ENCODE results near the gene TMOD1.

TMOD1 gene

GRCh38 chr9:97555164-97555563 lies 53.7 kb downstream of the TMOD1 start:
- Histone ChIP-seq H3K9ac (ENCODE audit: low read depth in 1 of 2, low read length in 2 of 2) (no peak overlapping the region), H3K4me3 (ENCODE audit: low read length in 2 of 2) (no peak overlapping the region), H3K27me3 (ENCODE audit: control insufficient read depth in 2 of 2, insufficient read depth in 2 of 2, low read length in 2 of 2) (peaks cover 0 to 3% of the 10 kb centered on the region in 2 donors), H3K9me3 (ENCODE audit: control insufficient read depth in 2 of 2, low read length in 2 of 2) (no peaks in the 10 kb centered on the region), H3K4me1 (ENCODE audit: control insufficient read depth in 2 of 2, insufficient read depth in 2 of 2, low read length in 2 of 2) (peaks cover 0 to 3% of the 10 kb centered on the region in 2 donors), H3K27ac (ENCODE audit: low read depth in 2 of 2, low read length in 2 of 2) (no peak overlapping the region), H3K36me3 (ENCODE audit: control insufficient read depth in 2 of 2, insufficient read depth in 2 of 2, low read length in 2 of 2) (no peaks in the 10 kb centered on the region)

GRCh38 chr9:97556036-97556720 lies 54.7 kb downstream of the TMOD1 start:
- no peaks in the 10 kb centered on the region for H3K36me3 ChIP-seq (ENCODE audit: control insufficient read depth in 2 of 2, insufficient read depth in 2 of 2, low read length in 2 of 2)
- no peak overlapping the region for H3K9ac ChIP-seq (ENCODE audit: low read depth in 1 of 2, low read length in 2 of 2)
- no peak overlapping the region for H3K4me3 ChIP-seq (ENCODE audit: low read length in 2 of 2)
- H3K27me3 ChIP-seq (ENCODE audit: control insufficient read depth in 2 of 2, insufficient read depth in 2 of 2, low read length in 2 of 2), result peaks cover 0 to 3% of the 10 kb centered on the region in 2 donors
- H3K27ac ChIP-seq (ENCODE audit: low read depth in 2 of 2, low read length in 2 of 2), result no peak overlapping the region
- no peaks in the 10 kb centered on the region for H3K9me3 ChIP-seq (ENCODE audit: control insufficient read depth in 2 of 2, low read length in 2 of 2)
- H3K4me1 ChIP-seq (ENCODE audit: control insufficient read depth in 2 of 2, insufficient read depth in 2 of 2, low read length in 2 of 2), result peaks cover 0 to 3% of the 10 kb centered on the region in 2 donors

- no peak overlapping the region for H3K9ac ChIP-seq (ENCODE audit: low read depth in 1 of 2, low read length in 2 of 2)
- H3K4me1 ChIP-seq (ENCODE audit: control insufficient read depth in 2 of 2, insufficient read depth in 2 of 2, low read length in 2 of 2), result peaks cover 0 to 3% of the 10 kb centered on the region in 2 donors
- peaks cover 0 to 3% of the 10 kb centered on the region in 2 donors for H3K27me3 ChIP-seq (ENCODE audit: control insufficient read depth in 2 of 2, insufficient read depth in 2 of 2, low read length in 2 of 2)
- no peak overlapping the region for H3K27ac ChIP-seq (ENCODE audit: low read depth in 2 of 2, low read length in 2 of 2)
- no peak overlapping the region for H3K4me3 ChIP-seq (ENCODE audit: low read length in 2 of 2)
- no peaks in the 10 kb centered on the region for H3K36me3 ChIP-seq (ENCODE audit: control insufficient read depth in 2 of 2, insufficient read depth in 2 of 2, low read length in 2 of 2)
- H3K9me3 ChIP-seq (ENCODE audit: control insufficient read depth in 2 of 2, low read length in 2 of 2), result no peaks in the 10 kb centered on the region
Observed at GRCh38 chr9:97556721-97557605, 55.5 kb downstream of the TMOD1 start.

- Histone ChIP-seq H3K9ac (ENCODE audit: low read depth in 1 of 2, low read length in 2 of 2) (no peak overlapping the region), H3K4me3 (ENCODE audit: low read length in 2 of 2) (no peak overlapping the region), H3K4me1 (ENCODE audit: control insufficient read depth in 2 of 2, insufficient read depth in 2 of 2, low read length in 2 of 2) (peaks cover 0 to 3% of the 10 kb centered on the region in 2 donors)
Observed at GRCh38 chr9:97557606-97558095, 56.2 kb downstream of the TMOD1 start.

GRCh38 chr9:97558701-97559101 lies 57.2 kb downstream of the TMOD1 start:
- H3K27me3 ChIP-seq (ENCODE audit: control insufficient read depth in 2 of 2, insufficient read depth in 2 of 2, low read length in 2 of 2), result peaks cover 0 to 3% of the 10 kb centered on the region in 2 donors
- peaks cover 0 to 3% of the 10 kb centered on the region in 2 donors for H3K4me1 ChIP-seq (ENCODE audit: control insufficient read depth in 2 of 2, insufficient read depth in 2 of 2, low read length in 2 of 2)
- H3K27ac ChIP-seq (ENCODE audit: low read depth in 2 of 2, low read length in 2 of 2), result no peak overlapping the region
- no peak overlapping the region for H3K9ac ChIP-seq (ENCODE audit: low read depth in 1 of 2, low read length in 2 of 2)
- H3K9me3 ChIP-seq (ENCODE audit: control insufficient read depth in 2 of 2, low read length in 2 of 2), result no peaks in the 10 kb centered on the region
- no peak overlapping the region for H3K4me3 ChIP-seq (ENCODE audit: low read length in 2 of 2)
- no peaks in the 10 kb centered on the region for H3K36me3 ChIP-seq (ENCODE audit: control insufficient read depth in 2 of 2, insufficient read depth in 2 of 2, low read length in 2 of 2)

More at GRCh38 chr9:97557606-97558095, 56.2 kb downstream of the TMOD1 start:
- Histone ChIP-seq H3K27ac (ENCODE audit: low read depth in 2 of 2, low read length in 2 of 2) (no peak overlapping the region), H3K27me3 (ENCODE audit: control insufficient read depth in 2 of 2, insufficient read depth in 2 of 2, low read length in 2 of 2) (peaks cover 0 to 3% of the 10 kb centered on the region in 2 donors), H3K36me3 (ENCODE audit: control insufficient read depth in 2 of 2, insufficient read depth in 2 of 2, low read length in 2 of 2) (no peaks in the 10 kb centered on the region), H3K9me3 (ENCODE audit: control insufficient read depth in 2 of 2, low read length in 2 of 2) (no peaks in the 10 kb centered on the region)

- Histone ChIP-seq H3K4me3 (ENCODE audit: low read length in 2 of 2) (no peak overlapping the region), H3K27me3 (ENCODE audit: control insufficient read depth in 2 of 2, insufficient read depth in 2 of 2, low read length in 2 of 2) (peaks cover 0 to 3% of the 10 kb centered on the region in 2 donors), H3K36me3 (ENCODE audit: control insufficient read depth in 2 of 2, insufficient read depth in 2 of 2, low read length in 2 of 2) (no peaks in the 10 kb centered on the region), H3K9me3 (ENCODE audit: control insufficient read depth in 2 of 2, low read length in 2 of 2) (no peaks in the 10 kb centered on the region), H3K9ac (ENCODE audit: low read depth in 1 of 2, low read length in 2 of 2) (no peak overlapping the region), H3K27ac (ENCODE audit: low read depth in 2 of 2, low read length in 2 of 2) (no peak overlapping the region), H3K4me1 (ENCODE audit: control insufficient read depth in 2 of 2, insufficient read depth in 2 of 2, low read length in 2 of 2) (peaks cover 3 to 4% of the 10 kb centered on the region in 2 donors)
Observed at GRCh38 chr9:97559111-97559514, 57.6 kb downstream of the TMOD1 start.

- H3K9ac ChIP-seq (ENCODE audit: low read depth in 1 of 2, low read length in 2 of 2), result no peak overlapping the region
- H3K36me3 ChIP-seq (ENCODE audit: control insufficient read depth in 2 of 2, insufficient read depth in 2 of 2, low read length in 2 of 2), result no peaks in the 10 kb centered on the region
- peaks cover 3 to 11% of the 10 kb centered on the region in 2 donors for H3K4me1 ChIP-seq (ENCODE audit: control insufficient read depth in 2 of 2, insufficient read depth in 2 of 2, low read length in 2 of 2)
- H3K27me3 ChIP-seq (ENCODE audit: control insufficient read depth in 2 of 2, insufficient read depth in 2 of 2, low read length in 2 of 2), result peaks cover 0 to 3% of the 10 kb centered on the region in 2 donors
- H3K9me3 ChIP-seq (ENCODE audit: control insufficient read depth in 2 of 2, low read length in 2 of 2), result no peaks in the 10 kb centered on the region
- H3K4me3 ChIP-seq (ENCODE audit: low read length in 2 of 2), result no peak overlapping the region
- no peak overlapping the region for H3K27ac ChIP-seq (ENCODE audit: low read depth in 2 of 2, low read length in 2 of 2)
Observed at GRCh38 chr9:97560154-97560553, 58.7 kb downstream of the TMOD1 start.

GRCh38 chr9:97560851-97561250 lies 59.4 kb downstream of the TMOD1 start:
- Histone ChIP-seq H3K36me3 (ENCODE audit: control insufficient read depth in 2 of 2, insufficient read depth in 2 of 2, low read length in 2 of 2) (no peaks in the 10 kb centered on the region), H3K27me3 (ENCODE audit: control insufficient read depth in 2 of 2, insufficient read depth in 2 of 2, low read length in 2 of 2) (peaks cover 0 to 3% of the 10 kb centered on the region in 2 donors), H3K4me1 (ENCODE audit: control insufficient read depth in 2 of 2, insufficient read depth in 2 of 2, low read length in 2 of 2) (peaks cover 3 to 11% of the 10 kb centered on the region in 2 donors), H3K9ac (ENCODE audit: low read depth in 1 of 2, low read length in 2 of 2) (no peak overlapping the region), H3K27ac (ENCODE audit: low read depth in 2 of 2, low read length in 2 of 2) (no peak overlapping the region), H3K4me3 (ENCODE audit: low read length in 2 of 2) (no peak overlapping the region), H3K9me3 (ENCODE audit: control insufficient read depth in 2 of 2, low read length in 2 of 2) (no peaks in the 10 kb centered on the region)

- H3K9me3 ChIP-seq (ENCODE audit: control insufficient read depth in 2 of 2, low read length in 2 of 2), result no peaks in the 10 kb centered on the region
- H3K27ac ChIP-seq (ENCODE audit: low read depth in 2 of 2, low read length in 2 of 2), result no peak overlapping the region
- peaks cover 3 to 11% of the 10 kb centered on the region in 2 donors for H3K4me1 ChIP-seq (ENCODE audit: control insufficient read depth in 2 of 2, insufficient read depth in 2 of 2, low read length in 2 of 2)
Observed at GRCh38 chr9:97561501-97561900, 60.0 kb downstream of the TMOD1 start.

GRCh38 chr9:97562542-97562941 lies 61.1 kb downstream of the TMOD1 start:
- peaks cover 0 to 3% of the 10 kb centered on the region in 2 donors for H3K27me3 ChIP-seq (ENCODE audit: control insufficient read depth in 2 of 2, insufficient read depth in 2 of 2, low read length in 2 of 2)
- peaks cover 3 to 11% of the 10 kb centered on the region in 2 donors for H3K4me1 ChIP-seq (ENCODE audit: control insufficient read depth in 2 of 2, insufficient read depth in 2 of 2, low read length in 2 of 2)
- H3K4me3 ChIP-seq (ENCODE audit: low read length in 2 of 2), result no peak overlapping the region
- no peaks in the 10 kb centered on the region for H3K9me3 ChIP-seq (ENCODE audit: control insufficient read depth in 2 of 2, low read length in 2 of 2)
- H3K36me3 ChIP-seq (ENCODE audit: control insufficient read depth in 2 of 2, insufficient read depth in 2 of 2, low read length in 2 of 2), result no peaks in the 10 kb centered on the region
- H3K27ac ChIP-seq (ENCODE audit: low read depth in 2 of 2, low read length in 2 of 2), result no peak overlapping the region
- no peak overlapping the region for H3K9ac ChIP-seq (ENCODE audit: low read depth in 1 of 2, low read length in 2 of 2)

More at GRCh38 chr9:97561501-97561900, 60.0 kb downstream of the TMOD1 start:
- Histone ChIP-seq H3K36me3 (ENCODE audit: control insufficient read depth in 2 of 2, insufficient read depth in 2 of 2, low read length in 2 of 2) (no peaks in the 10 kb centered on the region), H3K4me3 (ENCODE audit: low read length in 2 of 2) (no peak overlapping the region), H3K27me3 (ENCODE audit: control insufficient read depth in 2 of 2, insufficient read depth in 2 of 2, low read length in 2 of 2) (peaks cover 0 to 3% of the 10 kb centered on the region in 2 donors), H3K9ac (ENCODE audit: low read depth in 1 of 2, low read length in 2 of 2) (no peak overlapping the region)

All from mucosa of rectum (tissue), 2 donors.